ENCODE results near the gene EBF3. TPM values are rescaled to one million over a fixed set of nuclear protein-coding genes. Genes with fewer than 3 reads are reported as not detected.

Gene EBF3
- total and polyA plus RNA-seq, 9 of the 15 experiments (the other 6 are each of a cell fraction or from before 2014, with no cell fraction given), result not detected

DNA sequence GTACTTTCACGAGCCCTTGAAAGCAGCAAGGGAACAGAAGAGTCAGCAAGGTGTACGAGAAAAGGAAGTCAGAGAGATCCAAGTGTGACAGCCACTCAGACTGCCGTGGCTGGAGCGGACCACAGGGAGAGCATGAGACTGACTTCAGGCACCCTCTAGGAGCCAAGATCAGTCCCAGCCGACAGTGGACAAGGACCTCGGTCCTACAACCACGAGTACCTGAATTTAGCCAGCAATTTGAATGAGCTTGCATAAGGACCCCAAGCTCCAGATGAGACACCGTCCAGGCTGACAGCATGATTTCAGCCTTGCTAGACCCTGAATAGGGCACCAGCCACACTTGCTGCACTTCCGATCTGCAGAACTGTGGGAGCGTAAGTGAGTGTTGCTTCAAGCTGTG, 13.7 kb upstream of the EBF3 start:
- no peak overlapping the region for H2AFZ ChIP-seq (ENCODE audit: low read depth, low read length)
- no TSS peak for BruUV-seq (replicated peaks)
- H3K4me2 ChIP-seq (ENCODE audit: insufficient read depth, low read length), result no peak overlapping the region
- H3K4me1 ChIP-seq (replicated peaks in 1 of 2; ENCODE audit: control insufficient read depth in 2 of 2, insufficient read depth in 2 of 2, low read length in 2 of 2), result no peaks in the 10 kb centered on the region
- in situ Hi-C loops (cut with MboI) (no loop called here), intact Hi-C loops (cut with micrococcal nuclease) (no loop called here)
- WGBS (ENCODE audit: insufficient coverage, low coverage, missing lambda C conversion rate), result 2% methylated on average over 8 of the region's 10 CpGs
- H3K9me3 ChIP-seq (replicated peaks; ENCODE audit: control insufficient read depth, insufficient read depth, low read depth, low read length), result no peaks in the 10 kb centered on the region
- H3K9ac ChIP-seq (ENCODE audit: insufficient read depth in 1 of 2, low read depth in 2 of 2, low read length in 2 of 2), result no peak overlapping the region
- ATAC-seq (no peak), DNase-seq (ENCODE audit: extremely low read depth in 1 of 4, low spot score in 3 of 4) (no peak), FAIRE-seq (no peak)
- ChIA-PET POLR2A (no interaction called here), CTCF (ENCODE audit: low intra/inter-chr PET ratio) (no interaction called here)
- H3K27me3 ChIP-seq (ENCODE audit: control insufficient read depth in 2 of 2, insufficient read depth in 2 of 2, low read length in 2 of 2), result peaks cover 0 to 4% of the 10 kb centered on the region in 2 experiments; a peak in 1 of 5 replicates
- H4K20me1 ChIP-seq (replicated peaks; ENCODE audit: control insufficient read depth, insufficient read depth, low read length), result no peaks in the 10 kb centered on the region
- no peak overlapping the region for H3K4me3 ChIP-seq
- H3K79me2 ChIP-seq (ENCODE audit: control insufficient read depth, insufficient read depth, low read length), result no peaks in the 10 kb centered on the region
- no peak overlapping the region for H3K27ac ChIP-seq (ENCODE audit: extremely low read depth, low read depth, low read length)
- no peak for TF ChIP-seq ZNF717 (CRISPR knock-in tag; IDR thresholded peaks at IDR 0.05)
- TF ChIP-seq, protein P1, sequence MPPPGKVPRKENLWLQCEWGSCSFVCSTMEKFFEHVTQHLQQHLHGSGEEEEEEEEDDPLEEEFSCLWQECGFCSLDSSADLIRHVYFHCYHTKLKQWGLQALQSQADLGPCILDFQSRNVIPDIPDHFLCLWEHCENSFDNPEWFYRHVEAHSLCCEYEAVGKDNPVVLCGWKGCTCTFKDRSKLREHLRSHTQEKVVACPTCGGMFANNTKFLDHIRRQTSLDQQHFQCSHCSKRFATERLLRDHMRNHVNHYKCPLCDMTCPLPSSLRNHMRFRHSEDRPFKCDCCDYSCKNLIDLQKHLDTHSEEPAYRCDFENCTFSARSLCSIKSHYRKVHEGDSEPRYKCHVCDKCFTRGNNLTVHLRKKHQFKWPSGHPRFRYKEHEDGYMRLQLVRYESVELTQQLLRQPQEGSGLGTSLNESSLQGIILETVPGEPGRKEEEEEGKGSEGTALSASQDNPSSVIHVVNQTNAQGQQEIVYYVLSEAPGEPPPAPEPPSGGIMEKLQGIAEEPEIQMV (tag; conservative IDR thresholded peaks at IDR 0.05; ENCODE audit: low read depth), result peak; percentile 47; the same call in 1 of the 2 replicates
- no peaks in the 10 kb centered on the region for H3K36me3 ChIP-seq (ENCODE audit: control insufficient read depth, insufficient read depth, low read length)
- H3K9me1 ChIP-seq (ENCODE audit: control insufficient read depth, insufficient read depth, low read length), result no peaks in the 10 kb centered on the region

DNA sequence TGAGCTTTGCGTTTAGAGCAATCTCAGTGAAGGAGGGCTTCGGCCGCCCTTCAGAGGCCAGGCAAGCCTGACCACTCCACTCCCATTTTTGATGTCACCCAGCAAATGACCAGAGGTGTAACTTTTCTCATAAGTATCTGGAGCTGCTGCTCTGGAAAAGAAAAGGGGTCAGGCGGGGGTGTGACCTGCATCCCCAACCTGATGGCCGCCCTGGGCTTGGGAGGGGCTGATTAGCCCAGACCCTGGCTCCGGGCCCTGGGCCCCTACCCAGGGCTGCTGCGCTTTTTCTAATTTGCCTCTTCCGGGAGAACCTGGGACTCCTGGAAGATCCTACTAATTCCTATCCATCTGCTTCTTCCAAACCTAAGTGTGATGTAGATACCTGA, 9.6 kb upstream of the EBF3 start:
- H4K20me1 ChIP-seq (replicated peaks; ENCODE audit: control insufficient read depth, insufficient read depth, low read length), result no peaks in the 10 kb centered on the region
- in situ Hi-C loops (cut with MboI) (no loop called here), intact Hi-C loops (cut with micrococcal nuclease) (no loop called here)
- H3K9me3 ChIP-seq (replicated peaks; ENCODE audit: control insufficient read depth, insufficient read depth, low read depth, low read length), result no peaks in the 10 kb centered on the region
- H3K79me2 ChIP-seq (ENCODE audit: control insufficient read depth, insufficient read depth, low read length), result no peaks in the 10 kb centered on the region
- no peak overlapping the region for H3K27ac ChIP-seq (ENCODE audit: extremely low read depth, low read depth, low read length)
- WGBS (ENCODE audit: insufficient coverage, low coverage, missing lambda C conversion rate), result 3% methylated on average over 7 of the region's 8 CpGs
- no peak for TF ChIP-seq RBM25 (IDR thresholded peaks at IDR 0.05; ENCODE audit: low read depth, low read length, severe bottlenecking)
- TF ChIP-seq RBM15 (IDR thresholded peaks at IDR 0.05; ENCODE audit: insufficient read depth, low read length), result no peak
- TF ChIP-seq ZNF740 (CRISPR knock-in tag; IDR thresholded peaks at IDR 0.05), result no peak
- TF ChIP-seq ZNF740 (tag; IDR thresholded peaks at IDR 0.05), result no peak
- no peak for TF ChIP-seq ZNF311 (CRISPR knock-in tag; IDR thresholded peaks at IDR 0.05)
- no peak for TF ChIP-seq FOS (IDR thresholded peaks at IDR 0.05; ENCODE audit: extremely low read depth, insufficient read length)
- TF ChIP-seq SLC30A9 (CRISPR knock-in tag; IDR thresholded peaks at IDR 0.05), result no peak
- TF ChIP-seq HNRNPUL1 (IDR thresholded peaks at IDR 0.05; ENCODE audit: low read length), result no peak
- no peak for TF ChIP-seq TCFL5 (CRISPR knock-in tag; conservative IDR thresholded peaks at IDR 0.05)
- TF ChIP-seq ZSCAN32 (CRISPR knock-in tag; IDR thresholded peaks at IDR 0.05), result no peak
- TF ChIP-seq TCF7 (IDR thresholded peaks at IDR 0.05; ENCODE audit: borderline replicate concordance), result no peak
- no peak for TF ChIP-seq ZBTB9 (CRISPR knock-in tag; IDR thresholded peaks at IDR 0.05)
- ATAC-seq (no peak), DNase-seq (ENCODE audit: extremely low read depth in 1 of 4, low spot score in 3 of 4) (no peak), FAIRE-seq (no peak)
- no peaks in the 10 kb centered on the region for H3K36me3 ChIP-seq (ENCODE audit: control insufficient read depth, insufficient read depth, low read length)
- H3K4me2 ChIP-seq (ENCODE audit: insufficient read depth, low read length), result no peak overlapping the region
- H2AFZ ChIP-seq (ENCODE audit: low read depth, low read length), result no peak overlapping the region
- H3K9me1 ChIP-seq (ENCODE audit: control insufficient read depth, insufficient read depth, low read length), result no peaks in the 10 kb centered on the region
- BruUV-seq (replicated peaks), result no TSS peak
- H3K4me1 ChIP-seq (replicated peaks in 1 of 2; ENCODE audit: control insufficient read depth in 2 of 2, insufficient read depth in 2 of 2, low read length in 2 of 2), result peaks cover 0 to 4% of the 10 kb centered on the region in 2 experiments; a peak in 2 of 5 replicates
- no peak overlapping the region for H3K4me3 ChIP-seq
- POLR2A ChIA-PET, result no interaction called here
- H3K9ac ChIP-seq (ENCODE audit: insufficient read depth in 1 of 2, low read depth in 2 of 2, low read length in 2 of 2), result no peak overlapping the region
- CTCF ChIA-PET (ENCODE audit: low intra/inter-chr PET ratio), result no interaction called here
- H3K27me3 ChIP-seq (ENCODE audit: control insufficient read depth in 2 of 2, insufficient read depth in 2 of 2, low read length in 2 of 2), result peaks cover 0 to 4% of the 10 kb centered on the region in 2 experiments; a peak in 1 of 5 replicates
